MCF 10A (cell line): ENCODE data around the gene ABCC2. TPM values are rescaled to one million over a fixed set of nuclear protein-coding genes. Genes with fewer than 3 reads are reported as not detected.
A peak's percentile ranks its signal among the peaks of the same experiment; 100 is the strongest.
"Not testable (repeated sequence)": the region's sequence is repeated elsewhere in the genome, so short reads cannot be mapped to it uniquely, and the experiment has no call there.

Experiments used
- BruUV-seq: library from RNA; stranded (reverse); fragments of 400-500 nt; replicated peaks from 2 replicates; lab custom pipeline; 2021; lab: Mats Ljungman, UMichigan
- CTCF ChIA-PET: fragments of 300-600 bp; sonication (Branson Sonifier 250); formaldehyde crosslinking; extraction: SDS; loops from one replicate; lab custom pipeline; 2021; ENCODE audit warnings: antibody characterized with exemption, inconsistent platforms; lab: Yijun Ruan, JAX
- POLR2A ChIA-PET: fragments of 300-600, 350-650 bp; sonication (Branson Sonifier 250); formaldehyde crosslinking; extraction: SDS; loops from one replicate; lab custom pipeline; 2020; ENCODE audit warnings: antibody characterized with exemption, inconsistent platforms; lab: Yijun Ruan, JAX
- DNase-seq: peaks from one replicate; pipeline ENCODE4 v3.0.0-alpha.2; 2018; ENCODE audit not compliant: unreplicated experiment
- H3K27ac Mint-ChIP-seq: one replicate; pipeline ENCODE4 v1.8.0; 2022; ENCODE audit warnings: mild to moderate bottlenecking, low read depth, mixed read lengths; ENCODE audit not compliant: unreplicated experiment
- H3K27me3 Mint-ChIP-seq: one replicate; pipeline ENCODE4 v1.8.0; 2022; ENCODE audit warnings: mixed read lengths; ENCODE audit not compliant: insufficient read depth, unreplicated experiment
- H3K36me3 Mint-ChIP-seq: one replicate; pipeline ENCODE4 v1.8.0; 2022; ENCODE audit warnings: mild to moderate bottlenecking, moderate library complexity, mixed read lengths; ENCODE audit not compliant: insufficient read depth, unreplicated experiment
- H3K4me1 Mint-ChIP-seq: one replicate; pipeline ENCODE4 v1.8.0; 2022; ENCODE audit warnings: mixed read lengths; ENCODE audit not compliant: insufficient read depth, unreplicated experiment
- H3K4me3 Mint-ChIP-seq: one replicate; pipeline ENCODE4 v1.8.0; 2022; ENCODE audit warnings: mild to moderate bottlenecking, moderate library complexity, mixed read lengths; ENCODE audit not compliant: unreplicated experiment
- H3K9me3 Mint-ChIP-seq: one replicate; pipeline ENCODE4 v1.8.0; 2022; ENCODE audit warnings: mixed read lengths; ENCODE audit not compliant: unreplicated experiment
- CTCF ChIP-seq: fragments of 200-600 bp; IDR thresholded peaks from one replicate; pipeline ENCODE4 v1.8.0; 2022; ENCODE audit warnings: antibody characterized with exemption, mild to moderate bottlenecking; ENCODE audit not compliant: unreplicated experiment
- intact Hi-C: fragments of 100-400 bp; cut with micrococcal nuclease; formaldehyde crosslinking; loops from 2 replicates; pipeline ENCODE4 v1.14.1; 2022
- total RNA-seq: library from RNA; stranded (reverse); gene quantifications from 2 replicates; pipeline ENCODE4 v1.2.3, GENCODE V29; 2022

ABCC2 gene
- total RNA-seq, 1 experiment from 2014 or later: 6.3 TPM

GRCh38 chr10:99832439-99832838 is 50.0 kb downstream of the ABCC2 start:
- no peak for TF ChIP-seq CTCF
- Mint-ChIP-seq H3K4me1 (peaks cover 7% of the 10 kb centered on the region), H3K9me3 (no peaks in the 10 kb centered on the region), H3K27me3 (no peaks in the 10 kb centered on the region), H3K36me3 (peaks cover 6% of the 10 kb centered on the region), H3K4me3 (no peak overlapping the region), H3K27ac (no peak overlapping the region)
- no peak for DNase-seq
- POLR2A ChIA-PET: no interaction called here
- intact Hi-C loops: loop anchor here (5.0 kb wide), 1 partner anchor 100 kb away; the partner anchor contains the start of genes COX15 and CUTC
- no TSS peak for BruUV-seq
- CTCF ChIA-PET: no interaction called here

GRCh38 chr10:99834410-99834809 is 52.0 kb downstream of the ABCC2 start:
- ChIA-PET POLR2A (interaction anchor here (0.9 to 1.2 kb wide), 3 partner anchors 11 to 55 kb away, joined by 3 to 4 read pairs (median 3); no protein-coding TSS in a partner anchor), CTCF (interaction anchor here (1.6 kb wide), 1 partner anchor 11 kb away, joined by 10 read pairs; no protein-coding TSS in a partner anchor)
- Mint-ChIP-seq H3K27ac (no peak overlapping the region), H3K27me3 (no peaks in the 10 kb centered on the region), H3K4me1 (peaks cover 7% of the 10 kb centered on the region), H3K36me3 (peaks cover 6% of the 10 kb centered on the region), H3K9me3 (no peaks in the 10 kb centered on the region), H3K4me3 (no peak overlapping the region)
- no TSS peak for BruUV-seq
- no peak for TF ChIP-seq CTCF
- DNase-seq: peak; percentile 60
- intact Hi-C loops: loop anchor here (5.0 kb wide), 1 partner anchor 102 kb away; the partner anchor contains the start of genes COX15 and CUTC

- ChIA-PET POLR2A (interaction anchor here (0.6 kb wide), 1 partner anchor 249 kb away, joined by 3 read pairs; no protein-coding TSS in a partner anchor), CTCF (interaction anchor here (0.6 to 1.3 kb wide), 3 partner anchors 9 to 566 kb away, joined by 3 to 6 read pairs (median 5); no protein-coding TSS in a partner anchor)
- TF ChIP-seq CTCF: no peak
- Mint-ChIP-seq H3K27ac (no peak overlapping the region), H3K36me3 (peaks cover 9% of the 10 kb centered on the region), H3K27me3 (no peaks in the 10 kb centered on the region), H3K9me3 (no peaks in the 10 kb centered on the region), H3K4me1 (peaks cover 7% of the 10 kb centered on the region), H3K4me3 (no peak overlapping the region)
- DNase-seq: no peak
- intact Hi-C loops: no loop called here
- no TSS peak for BruUV-seq
Measured at GRCh38 chr10:99835947-99836346, 53.5 kb downstream of the ABCC2 start.

GRCh38 chr10:99836711-99837110 is 54.3 kb downstream of the ABCC2 start:
- no peak for DNase-seq
- ChIA-PET POLR2A (no interaction called here), CTCF (interaction anchor here (0.6 to 1.3 kb wide), 3 partner anchors 9 to 259 kb away, joined by 3 to 6 read pairs (median 5); no protein-coding TSS in a partner anchor)
- intact Hi-C loops: no loop called here
- Mint-ChIP-seq H3K27me3 (no peaks in the 10 kb centered on the region), H3K9me3 (no peaks in the 10 kb centered on the region), H3K4me3 (no peak overlapping the region), H3K27ac (no peak overlapping the region), H3K36me3 (peaks cover 13% of the 10 kb centered on the region), H3K4me1 (peaks cover 7% of the 10 kb centered on the region)
- no peak for TF ChIP-seq CTCF
- BruUV-seq: no TSS peak

- DNase-seq, BruUV-seq, POLR2A ChIA-PET, H3K27ac Mint-ChIP-seq, H3K9me3 Mint-ChIP-seq, CTCF ChIA-PET, H3K4me1 Mint-ChIP-seq, H3K4me3 Mint-ChIP-seq, H3K27me3 Mint-ChIP-seq: not testable (repeated sequence)
- peaks cover 15% of the 10 kb centered on the region for H3K36me3 Mint-ChIP-seq
- intact Hi-C loops: loop anchor here (10.0 kb wide), 1 partner anchor 674 kb away; the partner anchor contains the start of gene SEC31B
Measured at GRCh38 chr10:99840859-99841258, 58.4 kb downstream of the ABCC2 start.
